GM11168 (cell line): Measurements from ENCODE around the gene DUSP14.

Source experiments
- in situ Hi-C: fragments of 300-500 bp; cut with MboI; formaldehyde crosslinking; loops from one replicate; pipeline ENCODE4 v1.12.0; 2022; ENCODE audit warnings: low sequenced_read_pairs; ENCODE audit not compliant: unreplicated experiment

The DUSP14 gene

GRCh38 chr17:37553401-37553966 is 63.8 kb downstream of the DUSP14 start:
- in situ Hi-C loops, result no loop called here

- in situ Hi-C loops, result no loop called here
Observed at GRCh38 chr17:37555386-37555785, 65.7 kb downstream of the DUSP14 start.

DNA sequence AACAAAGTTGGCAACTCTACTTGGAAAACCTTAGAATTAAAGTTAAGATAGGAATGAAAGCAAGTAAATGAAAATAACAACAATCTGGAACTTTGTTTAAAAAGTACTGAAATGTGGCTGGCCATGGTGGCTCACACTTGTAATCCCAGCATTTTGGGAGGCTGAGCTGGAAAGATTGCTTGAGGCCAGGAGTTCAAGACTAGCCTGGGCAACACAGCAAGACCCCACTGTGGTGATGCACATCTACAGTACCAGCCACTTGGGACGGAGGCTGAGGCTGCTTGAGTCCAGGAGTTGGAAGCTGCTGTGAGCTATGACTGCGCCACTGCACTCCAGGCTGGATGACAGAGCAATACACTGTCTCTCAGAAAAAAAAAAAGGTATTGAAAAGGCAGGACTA is 67.8 kb downstream of the DUSP14 start:
- in situ Hi-C loops, result no loop called here

DNA sequence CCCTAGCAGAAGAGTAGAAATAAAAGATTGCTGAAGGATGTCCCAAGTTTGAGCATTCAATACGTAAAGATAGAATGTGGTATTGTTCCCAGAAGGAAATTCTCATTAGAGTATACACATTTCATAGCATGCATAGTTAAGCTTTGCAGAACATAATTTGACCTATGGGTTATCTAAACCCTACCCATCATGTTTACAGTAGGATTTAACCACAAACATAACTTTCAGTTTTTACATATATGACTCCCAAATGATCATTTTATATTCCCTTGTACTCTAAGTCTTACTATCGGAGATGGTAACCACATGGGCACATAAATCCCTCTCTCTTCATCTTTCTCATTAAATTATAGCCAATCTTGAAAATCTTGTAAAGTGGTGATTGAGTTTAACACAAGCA is 68.6 kb downstream of the DUSP14 start:
- in situ Hi-C loops, result no loop called here

DNA sequence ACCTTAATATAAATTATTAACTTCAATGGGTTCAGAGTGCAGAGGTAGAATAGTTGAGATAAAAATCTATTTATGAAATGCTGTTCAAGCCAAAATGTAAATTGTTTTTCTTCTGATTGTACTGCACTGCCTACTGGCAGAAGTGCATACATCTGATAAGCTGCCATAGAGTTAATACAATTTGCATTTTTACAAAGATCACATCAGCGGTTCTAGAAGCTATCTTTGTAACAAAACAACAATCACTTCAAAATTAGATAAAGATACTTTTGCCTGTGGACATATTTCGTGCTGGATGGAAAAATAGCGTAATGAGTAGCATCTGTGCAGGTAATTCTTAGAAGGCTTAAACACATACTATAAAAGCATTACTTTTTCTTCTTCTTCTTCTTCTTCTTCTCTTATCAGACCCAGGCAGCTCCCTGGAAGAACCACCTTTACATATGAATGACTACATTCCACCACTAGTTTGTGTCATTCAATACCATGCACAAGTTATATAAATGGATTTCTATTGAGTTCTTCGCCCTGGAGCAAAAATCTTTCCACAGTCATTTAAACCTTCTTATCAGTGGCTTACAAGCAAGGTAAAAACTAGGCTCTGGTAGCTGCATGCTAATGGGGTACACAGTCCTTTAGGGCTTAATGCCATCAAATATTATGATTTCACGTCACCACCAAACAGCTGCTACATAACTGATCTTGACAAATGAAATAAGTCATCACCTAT is 72.5 kb downstream of the DUSP14 start:
- in situ Hi-C loops, result no loop called here
